Measurements from ENCODE around the gene CNNM1. TPM values are rescaled to one million over a fixed set of nuclear protein-coding genes. Genes with fewer than 3 reads are reported as not detected.

CNNM1 gene
- total and polyA plus RNA-seq, 2 donors (not counting 3 experiments of a cell fraction or from before 2014, with no cell fraction given), result not detected

DNA sequence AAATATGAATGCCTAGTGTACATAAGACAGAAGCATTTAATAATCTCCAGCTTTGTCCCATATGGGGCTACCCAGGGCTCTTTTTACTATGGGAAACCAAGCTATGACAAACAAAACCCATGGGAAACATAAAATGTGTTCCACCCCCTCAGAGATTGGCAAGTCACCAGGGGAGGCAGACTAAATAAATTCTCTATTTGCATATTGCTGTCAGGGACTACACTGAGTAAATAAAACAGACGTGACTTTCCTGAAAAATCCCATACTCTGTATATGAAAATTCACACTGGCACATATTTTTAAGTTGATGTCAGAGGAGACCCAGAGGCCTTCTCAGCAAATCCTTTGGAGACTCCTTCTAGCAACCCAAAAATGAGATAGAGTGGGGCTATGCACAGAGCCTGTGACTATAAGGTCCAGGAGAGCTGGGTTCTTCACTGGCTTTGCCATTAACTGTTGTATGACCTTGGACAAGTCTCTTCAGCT, 49.5 kb upstream of the CNNM1 start:
- CTCF ChIA-PET, result interaction anchor here (1.3 to 2.8 kb wide), 2 partner anchors 13 to 812 kb away, joined by 4 to 17 read pairs; no protein-coding TSS in a partner anchor
- TF ChIP-seq EZH2 (IDR thresholded peaks at IDR 0.05; ENCODE audit: borderline replicate concordance, low read depth, low read length, severe bottlenecking), result no peak
- no peak for TF ChIP-seq POLR2AphosphoS5 (IDR thresholded peaks at IDR 0.05; ENCODE audit: insufficient read depth, low read depth, low read length)
- TF ChIP-seq POLR2A (IDR thresholded peaks at IDR 0.05; ENCODE audit: low read depth, low read length), result no peak
- TF ChIP-seq, protein P1, sequence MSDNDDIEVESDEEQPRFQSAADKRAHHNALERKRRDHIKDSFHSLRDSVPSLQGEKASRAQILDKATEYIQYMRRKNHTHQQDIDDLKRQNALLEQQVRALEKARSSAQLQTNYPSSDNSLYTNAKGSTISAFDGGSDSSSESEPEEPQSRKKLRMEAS (IDR thresholded peaks at IDR 0.05; ENCODE audit: insufficient read depth, insufficient read length), result no peak
- no peak for TF ChIP-seq FOS (IDR thresholded peaks at IDR 0.05; ENCODE audit: borderline replicate concordance, insufficient read depth, low read length)
- no peak for TF ChIP-seq MYC (IDR thresholded peaks at IDR 0.05; ENCODE audit: low read depth, low read length)
- TF ChIP-seq JUN (IDR thresholded peaks at IDR 0.05; ENCODE audit: borderline replicate concordance, insufficient read depth, insufficient read length, low read depth), result no peak
- TF ChIP-seq, protein P2, sequence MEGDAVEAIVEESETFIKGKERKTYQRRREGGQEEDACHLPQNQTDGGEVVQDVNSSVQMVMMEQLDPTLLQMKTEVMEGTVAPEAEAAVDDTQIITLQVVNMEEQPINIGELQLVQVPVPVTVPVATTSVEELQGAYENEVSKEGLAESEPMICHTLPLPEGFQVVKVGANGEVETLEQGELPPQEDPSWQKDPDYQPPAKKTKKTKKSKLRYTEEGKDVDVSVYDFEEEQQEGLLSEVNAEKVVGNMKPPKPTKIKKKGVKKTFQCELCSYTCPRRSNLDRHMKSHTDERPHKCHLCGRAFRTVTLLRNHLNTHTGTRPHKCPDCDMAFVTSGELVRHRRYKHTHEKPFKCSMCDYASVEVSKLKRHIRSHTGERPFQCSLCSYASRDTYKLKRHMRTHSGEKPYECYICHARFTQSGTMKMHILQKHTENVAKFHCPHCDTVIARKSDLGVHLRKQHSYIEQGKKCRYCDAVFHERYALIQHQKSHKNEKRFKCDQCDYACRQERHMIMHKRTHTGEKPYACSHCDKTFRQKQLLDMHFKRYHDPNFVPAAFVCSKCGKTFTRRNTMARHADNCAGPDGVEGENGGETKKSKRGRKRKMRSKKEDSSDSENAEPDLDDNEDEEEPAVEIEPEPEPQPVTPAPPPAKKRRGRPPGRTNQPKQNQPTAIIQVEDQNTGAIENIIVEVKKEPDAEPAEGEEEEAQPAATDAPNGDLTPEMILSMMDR (IDR thresholded peaks at IDR 0.05; ENCODE audit: extremely low read depth in 1 of 2, insufficient read depth in 1 of 2, low read depth in 1 of 2, low read length in 2 of 2), result no peak
- TF ChIP-seq GATA2 (IDR thresholded peaks at IDR 0.05; ENCODE audit: insufficient read depth, insufficient read length, low read depth, low read length), result no peak
- no peaks in the 10 kb centered on the region for H3K9me3 ChIP-seq (replicated peaks; ENCODE audit: control insufficient read depth, insufficient read depth, low read length)
- intact Hi-C loops (cut with micrococcal nuclease) (no loop called here), dilution Hi-C loops (cut with MboI; ENCODE audit: extremely low pct_ligation_motif_present, low sequenced_read_pairs) (no loop called here)
- no peaks in the 10 kb centered on the region for H3K9me1 ChIP-seq (replicated peaks; ENCODE audit: control insufficient read depth, extremely low read depth, insufficient read depth, low read length)
- FAIRE-seq (no peak), DNase-seq (ENCODE audit: low read depth, low spot score) (no peak)
- H3K27me3 ChIP-seq (ENCODE audit: control insufficient read depth in 2 of 2, insufficient read depth in 2 of 2, low read length in 2 of 2), result no peaks in the 10 kb centered on the region
- no peak overlapping the region for H2AFZ ChIP-seq (ENCODE audit: low read depth, low read length)
- H3K27ac ChIP-seq (ENCODE audit: insufficient read depth, low read depth, low read length), result no peak overlapping the region
- no peaks in the 10 kb centered on the region for H4K20me1 ChIP-seq (replicated peaks; ENCODE audit: control insufficient read depth, extremely low read depth, insufficient read depth, low read length)
- no peaks in the 10 kb centered on the region for H3K36me3 ChIP-seq (ENCODE audit: control insufficient read depth in 2 of 2, extremely low read depth in 1 of 2, insufficient read depth in 2 of 2, low read length in 2 of 2)
- H3K79me2 ChIP-seq (ENCODE audit: control insufficient read depth, insufficient read depth, low read length), result no peaks in the 10 kb centered on the region
- no peak overlapping the region for H3K9ac ChIP-seq (replicated peaks; ENCODE audit: extremely low read depth, insufficient read depth, low read length)
- no TSS peak for BruUV-seq (replicated peaks)
- no peak overlapping the region for H3K4me3 ChIP-seq (replicated peaks in 1 of 3; ENCODE audit: insufficient read depth in 1 of 3, low read depth in 1 of 3, low read length in 3 of 3)
- no peaks in the 10 kb centered on the region for H3K4me1 ChIP-seq (ENCODE audit: control insufficient read depth, extremely low read depth, insufficient read depth, low read length)
- POLR2A ChIA-PET, result no interaction called here
- H3K4me2 ChIP-seq (ENCODE audit: insufficient read depth, low read length), result no peak overlapping the region

All from endothelial cell of umbilical vein (primary cell).